Activated naive CD8-positive, alpha-beta T cell (primary cell): ENCODE measurements around the gene GAB1.

Experiments
- H3K27ac Mint-ChIP-seq: one replicate; pipeline ENCODE4 v1.8.0; 2021; ENCODE audit warnings: mixed read lengths
- H3K27me3 Mint-ChIP-seq: one replicate; pipeline ENCODE4 v1.8.0; 2021; ENCODE audit warnings: mixed read lengths
- H3K36me3 Mint-ChIP-seq: one replicate; pipeline ENCODE4 v1.8.0; 2021; ENCODE audit warnings: mixed read lengths
- H3K4me1 Mint-ChIP-seq: one replicate; pipeline ENCODE4 v1.8.0; 2021; ENCODE audit warnings: low read depth, mixed read lengths
- H3K4me3 Mint-ChIP-seq: one replicate; pipeline ENCODE4 v1.8.0; 2021; ENCODE audit warnings: mild to moderate bottlenecking, mixed read lengths
- H3K9me3 Mint-ChIP-seq: one replicate; pipeline ENCODE4 v1.8.0; 2021; ENCODE audit warnings: low read depth, mixed read lengths

Gene GAB1

DNA sequence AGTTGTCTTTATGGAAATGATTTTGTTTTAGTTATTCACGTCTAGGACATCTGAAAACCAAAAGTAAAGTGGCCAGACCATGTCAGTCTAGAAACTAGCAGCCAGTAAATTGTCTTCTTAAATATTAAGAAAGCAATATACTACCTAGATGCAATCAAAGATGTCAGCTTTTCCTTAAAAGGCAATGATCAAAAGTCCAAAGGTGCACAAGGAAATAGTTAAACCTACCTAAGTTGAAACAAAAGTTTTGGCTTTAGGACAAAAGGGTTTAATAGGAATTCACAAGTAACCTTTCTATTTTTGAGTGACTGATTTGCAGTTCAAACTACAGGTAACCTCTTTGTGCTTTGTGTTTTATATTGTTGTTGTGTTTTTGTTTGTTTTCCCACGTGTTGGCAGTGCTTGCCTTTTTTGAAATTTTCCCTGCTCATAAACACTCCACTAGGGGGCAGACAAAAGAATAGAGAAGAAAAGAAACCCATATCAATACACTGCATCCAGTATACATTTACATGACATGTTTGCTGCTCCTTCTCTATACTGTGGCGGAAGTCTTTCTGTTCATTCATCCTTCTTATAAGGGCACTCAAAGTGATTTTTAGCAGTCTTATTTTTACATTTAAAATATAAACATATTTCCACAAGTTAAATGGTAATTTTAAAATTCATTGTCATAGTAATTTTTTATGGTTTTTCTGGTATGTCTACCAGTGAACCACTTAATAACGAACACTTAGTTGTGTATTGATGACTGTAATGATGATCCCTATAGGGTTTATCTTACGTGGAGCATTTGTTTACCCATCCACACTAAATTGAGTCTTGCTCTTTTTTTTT is 62.7 kb downstream of the GAB1 start:
- H3K4me3 Mint-ChIP-seq: no peak overlapping the region
- H3K27ac Mint-ChIP-seq: no peak overlapping the region
- H3K36me3 Mint-ChIP-seq: no peaks in the 10 kb centered on the region
- H3K9me3 Mint-ChIP-seq: no peaks in the 10 kb centered on the region
- H3K27me3 Mint-ChIP-seq: peaks cover 2% of the 10 kb centered on the region
- peaks cover 7% of the 10 kb centered on the region for H3K4me1 Mint-ChIP-seq

DNA sequence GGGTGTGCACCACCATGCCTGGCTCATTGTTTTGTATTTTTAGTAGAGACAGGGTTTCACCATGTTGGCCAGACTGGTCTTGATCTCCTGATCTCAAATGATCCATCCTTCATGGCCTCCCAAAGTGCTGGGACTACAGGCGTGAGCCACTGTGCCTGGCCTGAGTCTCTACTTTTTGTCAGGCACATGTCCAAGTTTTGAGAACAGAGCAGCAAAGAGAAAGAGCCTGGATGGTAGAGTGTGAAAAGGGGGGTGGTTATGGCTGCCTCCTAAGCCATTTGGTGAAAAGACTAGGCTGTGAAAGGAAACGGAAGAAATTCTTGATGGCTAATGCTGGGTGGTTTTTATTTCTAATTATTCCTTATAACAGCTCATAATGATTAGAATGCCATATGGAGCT is 63.4 kb downstream of the GAB1 start:
- peaks cover 11% of the 10 kb centered on the region for H3K4me1 Mint-ChIP-seq

DNA sequence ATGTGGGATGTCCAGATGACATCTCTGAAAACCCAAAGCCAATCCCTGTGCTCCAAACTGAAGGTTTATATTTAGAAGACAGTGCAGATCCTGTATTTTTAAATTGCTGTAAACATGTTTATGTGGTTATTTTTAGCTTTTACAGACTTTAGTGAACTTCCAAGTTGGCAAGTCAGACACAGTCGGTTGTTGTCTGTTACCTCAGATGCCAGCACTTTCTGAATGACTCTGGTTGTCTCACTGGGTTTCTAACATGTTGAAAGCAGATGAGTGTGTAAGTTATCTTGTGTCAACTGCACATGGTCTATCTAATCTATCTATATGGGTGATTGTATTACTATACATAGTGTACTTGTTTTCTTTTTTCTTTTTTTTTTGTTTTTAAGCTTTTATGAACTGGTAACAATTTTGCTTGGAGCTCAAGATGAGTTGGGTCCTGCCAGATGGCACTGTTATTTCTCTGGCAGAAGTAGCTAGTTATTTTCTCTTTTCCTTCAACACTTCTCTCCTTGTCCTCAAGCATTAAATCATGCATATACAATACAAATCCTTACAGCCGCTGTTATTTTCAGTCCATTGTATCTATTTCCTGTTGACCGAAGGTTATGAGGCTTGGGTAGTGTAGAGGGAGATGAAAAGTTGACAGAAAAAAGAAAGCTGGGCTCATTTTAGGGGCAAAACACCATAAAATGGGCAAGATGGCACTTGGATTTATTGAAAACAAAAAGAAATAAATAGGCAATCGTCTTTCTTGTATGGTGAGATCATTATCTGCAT is 66.3 kb downstream of the GAB1 start:
- no peak overlapping the region for H3K27ac Mint-ChIP-seq
- no peak overlapping the region for H3K4me3 Mint-ChIP-seq
- peaks cover 2% of the 10 kb centered on the region for H3K27me3 Mint-ChIP-seq
- no peaks in the 10 kb centered on the region for H3K36me3 Mint-ChIP-seq
- H3K9me3 Mint-ChIP-seq: no peaks in the 10 kb centered on the region
- H3K4me1 Mint-ChIP-seq: peaks cover 19% of the 10 kb centered on the region

More for the DNA sequence above, 63.4 kb downstream of the GAB1 start:
- no peaks in the 10 kb centered on the region for H3K9me3 Mint-ChIP-seq
- no peaks in the 10 kb centered on the region for H3K36me3 Mint-ChIP-seq
- peaks cover 2% of the 10 kb centered on the region for H3K27me3 Mint-ChIP-seq
- no peak overlapping the region for H3K27ac Mint-ChIP-seq
- H3K4me3 Mint-ChIP-seq: no peak overlapping the region

DNA sequence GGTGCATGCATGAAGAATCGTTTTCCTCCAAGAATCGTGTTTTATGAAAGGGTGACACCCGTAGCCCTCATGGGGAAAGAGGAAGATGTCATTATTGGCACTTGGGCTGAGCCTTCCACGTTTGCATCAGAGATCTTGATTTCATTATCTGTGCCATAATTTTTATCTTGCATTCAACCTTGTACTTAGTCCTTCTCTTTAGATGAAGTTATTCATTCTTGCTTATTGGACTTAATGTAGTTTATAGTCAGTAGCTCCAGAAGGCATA is 66.8 kb downstream of the GAB1 start:
- Mint-ChIP-seq H3K9me3 (no peaks in the 10 kb centered on the region), H3K4me1 (peaks cover 19% of the 10 kb centered on the region), H3K36me3 (no peaks in the 10 kb centered on the region), H3K27ac (no peak overlapping the region), H3K27me3 (peaks cover 2% of the 10 kb centered on the region), H3K4me3 (no peak overlapping the region)

DNA sequence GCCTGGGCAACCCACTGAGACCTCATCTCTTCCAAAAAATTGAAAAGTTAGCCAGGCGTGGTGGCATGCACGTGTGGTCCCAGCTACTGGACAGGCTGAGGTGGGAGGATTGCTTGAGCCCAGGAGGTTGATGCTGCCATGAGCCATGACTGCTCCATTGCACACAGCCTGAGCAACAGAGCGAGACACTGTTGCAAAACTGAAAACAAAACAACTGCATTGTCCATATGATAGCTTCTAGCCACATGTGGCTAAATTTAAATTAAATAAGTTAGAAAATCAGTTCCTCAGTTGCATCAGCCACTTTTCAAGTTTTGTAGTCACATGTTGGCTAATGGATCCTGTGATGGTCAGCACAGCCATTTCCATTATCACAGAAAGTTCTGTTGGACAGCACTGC is 67.9 kb downstream of the GAB1 start:
- Mint-ChIP-seq H3K4me3 (no peak overlapping the region), H3K27ac (no peak overlapping the region), H3K9me3 (no peaks in the 10 kb centered on the region), H3K4me1 (peaks cover 17% of the 10 kb centered on the region), H3K36me3 (no peaks in the 10 kb centered on the region), H3K27me3 (peaks cover 1% of the 10 kb centered on the region)

- no peak overlapping the region for H3K4me3 Mint-ChIP-seq
- peaks cover 17% of the 10 kb centered on the region for H3K4me1 Mint-ChIP-seq
- H3K36me3 Mint-ChIP-seq: no peaks in the 10 kb centered on the region
- H3K9me3 Mint-ChIP-seq: no peaks in the 10 kb centered on the region
- peaks cover 1% of the 10 kb centered on the region for H3K27me3 Mint-ChIP-seq
- no peak overlapping the region for H3K27ac Mint-ChIP-seq
Measured at GRCh38 chr4:143405075-143405730, 68.5 kb downstream of the GAB1 start.

- no peaks in the 10 kb centered on the region for H3K36me3 Mint-ChIP-seq
Measured at GRCh38 chr4:143406523-143406922, 69.8 kb downstream of the GAB1 start.

GRCh38 chr4:143407474-143407873 is 70.8 kb downstream of the GAB1 start:
- Mint-ChIP-seq H3K27me3 (peaks cover 6% of the 10 kb centered on the region), H3K4me3 (no peak overlapping the region), H3K4me1 (peaks cover 17% of the 10 kb centered on the region), H3K9me3 (no peaks in the 10 kb centered on the region), H3K27ac (no peak overlapping the region), H3K36me3 (no peaks in the 10 kb centered on the region)

More at GRCh38 chr4:143406523-143406922, 69.8 kb downstream of the GAB1 start:
- peaks cover 17% of the 10 kb centered on the region for H3K4me1 Mint-ChIP-seq
- H3K27me3 Mint-ChIP-seq: peaks cover 6% of the 10 kb centered on the region
- H3K4me3 Mint-ChIP-seq: no peak overlapping the region
- no peaks in the 10 kb centered on the region for H3K9me3 Mint-ChIP-seq
- no peak overlapping the region for H3K27ac Mint-ChIP-seq

- Mint-ChIP-seq H3K27ac (no peak overlapping the region), H3K9me3 (no peaks in the 10 kb centered on the region), H3K4me1 (peaks cover 17% of the 10 kb centered on the region), H3K36me3 (no peaks in the 10 kb centered on the region), H3K27me3 (peaks cover 7% of the 10 kb centered on the region), H3K4me3 (no peak overlapping the region)
Measured at GRCh38 chr4:143407888-143408287, 71.2 kb downstream of the GAB1 start.

DNA sequence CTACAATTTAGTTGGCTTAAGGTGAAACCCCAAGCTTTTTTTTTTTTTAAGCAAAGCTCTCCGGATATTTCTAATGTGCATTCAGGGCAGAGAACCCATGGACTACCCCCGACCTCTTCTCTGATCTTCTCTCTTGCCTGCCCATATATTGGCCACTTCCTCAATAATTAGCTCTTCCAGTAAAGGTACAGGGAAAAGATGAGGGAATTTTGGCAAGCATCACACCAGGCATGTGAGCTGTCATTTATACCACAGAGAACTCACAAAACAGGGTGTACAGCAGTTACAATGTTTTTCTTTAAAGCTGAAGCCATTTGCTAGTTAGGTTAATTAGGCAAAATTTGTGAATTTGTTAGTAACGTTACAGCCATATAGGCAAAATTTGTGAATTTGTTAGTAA is 73.3 kb downstream of the GAB1 start:
- Mint-ChIP-seq H3K9me3 (no peaks in the 10 kb centered on the region), H3K27ac (no peak overlapping the region), H3K4me3 (no peak overlapping the region), H3K4me1 (peaks cover 8% of the 10 kb centered on the region), H3K27me3 (peaks cover 7% of the 10 kb centered on the region), H3K36me3 (no peaks in the 10 kb centered on the region)

- H3K9me3 Mint-ChIP-seq: no peaks in the 10 kb centered on the region
- H3K27ac Mint-ChIP-seq: no peak overlapping the region
- H3K36me3 Mint-ChIP-seq: no peaks in the 10 kb centered on the region
- no peak overlapping the region for H3K4me3 Mint-ChIP-seq
- peaks cover under 1% of the 10 kb centered on the region for H3K4me1 Mint-ChIP-seq
- H3K27me3 Mint-ChIP-seq: peaks cover 7% of the 10 kb centered on the region
Measured at GRCh38 chr4:143411527-143412419, 75.1 kb downstream of the GAB1 start.

DNA sequence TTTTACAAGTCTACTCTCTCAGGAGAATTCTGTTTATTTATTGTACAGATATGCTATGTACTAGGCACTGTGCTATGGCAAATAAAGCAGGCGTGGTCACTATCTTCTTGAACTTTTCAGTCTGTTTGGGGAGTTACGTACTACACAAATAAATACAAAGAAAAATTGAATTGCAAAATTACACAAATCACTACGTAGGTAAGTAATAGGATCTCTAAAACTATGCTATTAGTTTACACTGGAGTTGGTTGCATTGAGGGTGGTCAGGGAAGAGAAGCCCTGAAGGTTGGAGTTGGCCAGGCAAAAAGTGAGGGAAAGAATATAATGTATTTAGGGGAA is 75.7 kb downstream of the GAB1 start:
- Mint-ChIP-seq H3K4me3 (no peak overlapping the region), H3K9me3 (no peaks in the 10 kb centered on the region), H3K27ac (no peak overlapping the region), H3K36me3 (no peaks in the 10 kb centered on the region), H3K27me3 (peaks cover 7% of the 10 kb centered on the region), H3K4me1 (no peaks in the 10 kb centered on the region)

- Mint-ChIP-seq H3K4me3 (no peak overlapping the region), H3K36me3 (no peaks in the 10 kb centered on the region), H3K27ac (no peak overlapping the region), H3K4me1 (no peaks in the 10 kb centered on the region), H3K27me3 (no peaks in the 10 kb centered on the region), H3K9me3 (no peaks in the 10 kb centered on the region)
Measured at GRCh38 chr4:143417679-143418403, 81.2 kb downstream of the GAB1 start.

GRCh38 chr4:143420227-143420626 is 83.6 kb downstream of the GAB1 start:
- Mint-ChIP-seq H3K27ac (no peak overlapping the region), H3K36me3 (no peaks in the 10 kb centered on the region), H3K27me3 (no peaks in the 10 kb centered on the region), H3K4me3 (no peak overlapping the region), H3K4me1 (no peaks in the 10 kb centered on the region), H3K9me3 (no peaks in the 10 kb centered on the region)
